GM12878 (cell line): Measurements from ENCODE around the gene ZNF160.

Experiments
- PML ChIP-seq: IDR thresholded peaks from 2 replicates; pipeline ENCODE4 v1.6.1; 2012; ENCODE audit warnings: low read length, inconsistent platforms
- ZNF24 ChIP-seq: fragments of 450-650 bp; IDR thresholded peaks from 2 replicates; pipeline ENCODE4 v1.6.1; 2017; ENCODE audit warnings: antibody characterized with exemption, mild to moderate bottlenecking

DNA sequence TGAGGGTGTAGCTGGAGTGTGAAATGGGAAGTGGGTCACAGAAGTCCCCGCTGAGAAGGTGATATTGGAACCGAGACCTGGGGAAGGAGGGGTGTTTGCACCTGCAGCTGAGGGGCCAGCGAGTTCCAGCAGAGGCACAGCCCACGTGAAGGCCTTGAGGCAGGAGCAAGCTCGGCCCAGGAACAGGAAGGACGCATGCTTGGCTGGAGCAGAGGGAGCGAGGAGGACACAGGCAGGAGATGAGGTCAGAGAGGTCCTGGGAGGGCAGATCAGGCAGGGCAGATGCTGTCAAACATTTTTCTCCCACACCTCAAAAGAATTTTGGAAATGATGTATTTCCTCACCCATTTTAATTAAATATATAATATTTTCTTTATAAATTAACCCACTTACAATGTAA, 20.2 kb upstream of the ZNF160 start:
- TF ChIP-seq ZNF24 (no peak), PML (no peak)
